NCI-H1048 (cell line): ENCODE results near the gene KERA.

Source experiments
- DNase-seq: peaks from one replicate; lab custom pipeline; 2025; lab: John Stamatoyannopoulos, UW

Gene KERA

GRCh38 chr12:91009319-91009950 is 48.4 kb downstream of the KERA start:
- no peak for DNase-seq

- DNase-seq, result no peak
Observed at GRCh38 chr12:91007531-91008290, 50.1 kb downstream of the KERA start.

GRCh38 chr12:91004872-91005271 is 53.0 kb downstream of the KERA start, which contains the start of gene EPYC:
EPYC (minus strand) TSS chr12:91004972; CDS start chr12:91002565, 2,407 bp downstream.
- DNase-seq, result no peak

DNA sequence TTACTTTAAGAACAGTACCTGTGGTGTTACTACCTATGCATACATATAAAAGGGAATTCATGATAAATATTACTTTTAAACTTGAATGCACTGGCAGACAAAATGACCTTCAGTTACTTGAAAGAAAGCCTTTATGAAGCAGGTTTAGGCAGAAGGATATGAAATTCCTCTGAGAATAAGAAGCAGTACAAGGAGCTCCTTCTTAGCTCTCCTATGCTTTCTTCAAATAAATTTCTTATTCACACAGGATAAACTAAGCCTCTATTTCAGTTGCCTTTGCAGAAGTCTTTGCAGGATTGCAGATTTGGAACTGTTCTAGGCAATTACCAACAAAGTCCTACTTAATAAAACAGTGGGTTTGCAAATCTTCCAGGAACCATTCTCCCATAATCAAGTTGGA is 54.1 kb downstream of the KERA start:
- DNase-seq, result no peak

DNA sequence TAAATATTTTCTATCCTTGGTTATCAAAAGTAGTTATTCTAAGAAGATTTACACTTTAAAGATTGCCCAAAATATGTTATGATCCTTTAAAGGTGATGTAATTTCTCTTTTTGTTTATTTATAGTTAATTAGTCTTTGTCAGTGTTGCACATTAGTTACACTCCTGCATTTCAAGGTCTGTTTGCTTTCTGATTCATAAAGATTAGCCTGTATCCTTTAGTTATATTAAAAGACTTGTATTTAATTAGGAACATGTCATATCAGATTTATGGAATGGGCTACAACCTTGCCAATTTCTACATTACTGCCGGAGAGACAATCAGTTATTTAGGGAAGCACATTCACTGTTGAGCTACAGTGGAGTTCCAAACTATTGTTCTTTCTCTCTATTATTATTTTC is 56.5 kb downstream of the KERA start:
- no peak for DNase-seq
